ENCODE results near the gene ZNF536.

DNA sequence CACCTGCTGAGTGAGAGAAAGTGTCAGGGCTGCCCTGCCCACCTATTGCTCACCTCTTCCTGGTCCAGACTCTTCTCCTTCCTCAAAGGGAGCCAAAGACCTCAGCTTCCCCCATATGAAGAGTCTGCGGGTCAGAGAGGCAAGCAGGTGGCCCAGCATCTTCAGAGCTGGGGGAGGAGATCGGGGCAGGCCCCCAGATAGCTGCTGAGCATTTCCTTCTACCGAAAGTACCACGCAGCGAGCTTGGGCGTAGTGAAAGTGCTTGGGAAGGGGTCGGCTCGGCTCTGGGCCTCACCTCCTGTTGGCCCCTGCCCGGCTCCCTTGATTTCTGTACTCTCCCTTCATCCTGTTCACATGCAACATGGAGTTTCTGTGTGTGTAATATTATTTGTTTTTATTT is 12.2 kb upstream of the ZNF536 start:
- TF ChIP-seq ZNF263 (CRISPR knock-in tag; IDR thresholded peaks at IDR 0.05; ENCODE audit: borderline replicate concordance) (no peak), POLR2G (IDR thresholded peaks at IDR 0.05; ENCODE audit: low read depth, low read length) (no peak), ARID3A (IDR thresholded peaks at IDR 0.05; ENCODE audit: borderline replicate concordance, low read depth, low read length) (no peak), PHTF2 (CRISPR knock-in tag; IDR thresholded peaks at IDR 0.05) (no peak), SAFB2 (IDR thresholded peaks at IDR 0.05; ENCODE audit: borderline replicate concordance, low read depth, low read length, severe bottlenecking) (no peak), BRF1 (IDR thresholded peaks at IDR 0.05; ENCODE audit: borderline replicate concordance, extremely low read depth, insufficient read length) (no peak), FIP1L1 (IDR thresholded peaks at IDR 0.05; ENCODE audit: low read depth, low read length, poor library complexity, severe bottlenecking) (no peak)
- TF ChIP-seq, protein P1, sequence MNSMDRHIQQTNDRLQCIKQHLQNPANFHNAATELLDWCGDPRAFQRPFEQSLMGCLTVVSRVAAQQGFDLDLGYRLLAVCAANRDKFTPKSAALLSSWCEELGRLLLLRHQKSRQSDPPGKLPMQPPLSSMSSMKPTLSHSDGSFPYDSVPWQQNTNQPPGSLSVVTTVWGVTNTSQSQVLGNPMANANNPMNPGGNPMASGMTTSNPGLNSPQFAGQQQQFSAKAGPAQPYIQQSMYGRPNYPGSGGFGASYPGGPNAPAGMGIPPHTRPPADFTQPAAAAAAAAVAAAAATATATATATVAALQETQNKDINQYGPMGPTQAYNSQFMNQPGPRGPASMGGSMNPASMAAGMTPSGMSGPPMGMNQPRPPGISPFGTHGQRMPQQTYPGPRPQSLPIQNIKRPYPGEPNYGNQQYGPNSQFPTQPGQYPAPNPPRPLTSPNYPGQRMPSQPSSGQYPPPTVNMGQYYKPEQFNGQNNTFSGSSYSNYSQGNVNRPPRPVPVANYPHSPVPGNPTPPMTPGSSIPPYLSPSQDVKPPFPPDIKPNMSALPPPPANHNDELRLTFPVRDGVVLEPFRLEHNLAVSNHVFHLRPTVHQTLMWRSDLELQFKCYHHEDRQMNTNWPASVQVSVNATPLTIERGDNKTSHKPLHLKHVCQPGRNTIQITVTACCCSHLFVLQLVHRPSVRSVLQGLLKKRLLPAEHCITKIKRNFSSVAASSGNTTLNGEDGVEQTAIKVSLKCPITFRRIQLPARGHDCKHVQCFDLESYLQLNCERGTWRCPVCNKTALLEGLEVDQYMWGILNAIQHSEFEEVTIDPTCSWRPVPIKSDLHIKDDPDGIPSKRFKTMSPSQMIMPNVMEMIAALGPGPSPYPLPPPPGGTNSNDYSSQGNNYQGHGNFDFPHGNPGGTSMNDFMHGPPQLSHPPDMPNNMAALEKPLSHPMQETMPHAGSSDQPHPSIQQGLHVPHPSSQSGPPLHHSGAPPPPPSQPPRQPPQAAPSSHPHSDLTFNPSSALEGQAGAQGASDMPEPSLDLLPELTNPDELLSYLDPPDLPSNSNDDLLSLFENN (IDR thresholded peaks at IDR 0.05; ENCODE audit: low read depth in 2 of 2, low read length in 2 of 2), result no peak
- TF ChIP-seq, protein P2, sequence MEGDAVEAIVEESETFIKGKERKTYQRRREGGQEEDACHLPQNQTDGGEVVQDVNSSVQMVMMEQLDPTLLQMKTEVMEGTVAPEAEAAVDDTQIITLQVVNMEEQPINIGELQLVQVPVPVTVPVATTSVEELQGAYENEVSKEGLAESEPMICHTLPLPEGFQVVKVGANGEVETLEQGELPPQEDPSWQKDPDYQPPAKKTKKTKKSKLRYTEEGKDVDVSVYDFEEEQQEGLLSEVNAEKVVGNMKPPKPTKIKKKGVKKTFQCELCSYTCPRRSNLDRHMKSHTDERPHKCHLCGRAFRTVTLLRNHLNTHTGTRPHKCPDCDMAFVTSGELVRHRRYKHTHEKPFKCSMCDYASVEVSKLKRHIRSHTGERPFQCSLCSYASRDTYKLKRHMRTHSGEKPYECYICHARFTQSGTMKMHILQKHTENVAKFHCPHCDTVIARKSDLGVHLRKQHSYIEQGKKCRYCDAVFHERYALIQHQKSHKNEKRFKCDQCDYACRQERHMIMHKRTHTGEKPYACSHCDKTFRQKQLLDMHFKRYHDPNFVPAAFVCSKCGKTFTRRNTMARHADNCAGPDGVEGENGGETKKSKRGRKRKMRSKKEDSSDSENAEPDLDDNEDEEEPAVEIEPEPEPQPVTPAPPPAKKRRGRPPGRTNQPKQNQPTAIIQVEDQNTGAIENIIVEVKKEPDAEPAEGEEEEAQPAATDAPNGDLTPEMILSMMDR (IDR thresholded peaks at IDR 0.05 in 2 of 3, conservative IDR thresholded peaks at IDR 0.05 in 1 of 3; ENCODE audit: insufficient read depth in 2 of 3, low read depth in 1 of 3, low read length in 3 of 3), result no peak
- TF ChIP-seq, protein P3, sequence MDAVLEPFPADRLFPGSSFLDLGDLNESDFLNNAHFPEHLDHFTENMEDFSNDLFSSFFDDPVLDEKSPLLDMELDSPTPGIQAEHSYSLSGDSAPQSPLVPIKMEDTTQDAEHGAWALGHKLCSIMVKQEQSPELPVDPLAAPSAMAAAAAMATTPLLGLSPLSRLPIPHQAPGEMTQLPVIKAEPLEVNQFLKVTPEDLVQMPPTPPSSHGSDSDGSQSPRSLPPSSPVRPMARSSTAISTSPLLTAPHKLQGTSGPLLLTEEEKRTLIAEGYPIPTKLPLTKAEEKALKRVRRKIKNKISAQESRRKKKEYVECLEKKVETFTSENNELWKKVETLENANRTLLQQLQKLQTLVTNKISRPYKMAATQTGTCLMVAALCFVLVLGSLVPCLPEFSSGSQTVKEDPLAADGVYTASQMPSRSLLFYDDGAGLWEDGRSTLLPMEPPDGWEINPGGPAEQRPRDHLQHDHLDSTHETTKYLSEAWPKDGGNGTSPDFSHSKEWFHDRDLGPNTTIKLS (IDR thresholded peaks at IDR 0.05; ENCODE audit: borderline replicate concordance, low read depth), result no peak
- TF ChIP-seq, protein P4, sequence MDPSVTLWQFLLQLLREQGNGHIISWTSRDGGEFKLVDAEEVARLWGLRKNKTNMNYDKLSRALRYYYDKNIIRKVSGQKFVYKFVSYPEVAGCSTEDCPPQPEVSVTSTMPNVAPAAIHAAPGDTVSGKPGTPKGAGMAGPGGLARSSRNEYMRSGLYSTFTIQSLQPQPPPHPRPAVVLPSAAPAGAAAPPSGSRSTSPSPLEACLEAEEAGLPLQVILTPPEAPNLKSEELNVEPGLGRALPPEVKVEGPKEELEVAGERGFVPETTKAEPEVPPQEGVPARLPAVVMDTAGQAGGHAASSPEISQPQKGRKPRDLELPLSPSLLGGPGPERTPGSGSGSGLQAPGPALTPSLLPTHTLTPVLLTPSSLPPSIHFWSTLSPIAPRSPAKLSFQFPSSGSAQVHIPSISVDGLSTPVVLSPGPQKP (CRISPR knock-in tag; IDR thresholded peaks at IDR 0.05), result no peak
